GM19395 (cell line): ENCODE results near the gene IL34.

ENCODE experiments used
- ATAC-seq: cut with Tn5 transposase; IDR thresholded peaks from one replicate; pipeline ENCODE4 v1.9.1; 2021; ENCODE audit warnings: mild to moderate bottlenecking, moderate library complexity; ENCODE audit not compliant: unreplicated experiment

The IL34 gene

GRCh38 chr16:70676675-70677498, 30.5 kb downstream of the IL34 start:
- ATAC-seq = no peak

GRCh38 chr16:70677499-70678120, 31.3 kb downstream of the IL34 start:
- no peak for ATAC-seq

GRCh38 chr16:70678121-70678897, 31.9 kb downstream of the IL34 start:
- ATAC-seq = no peak

GRCh38 chr16:70678898-70679670, 32.7 kb downstream of the IL34 start:
- ATAC-seq = no peak

GRCh38 chr16:70679671-70680494, 33.5 kb downstream of the IL34 start:
- no peak for ATAC-seq

GRCh38 chr16:70680495-70681381, 34.4 kb downstream of the IL34 start:
- no peak for ATAC-seq

GRCh38 chr16:70681382-70682238, 35.3 kb downstream of the IL34 start:
- ATAC-seq = no peak

GRCh38 chr16:70682239-70683145, 36.1 kb downstream of the IL34 start:
- no peak for ATAC-seq

- no peak for ATAC-seq
Measured at GRCh38 chr16:70683146-70683944, 37.0 kb downstream of the IL34 start.

- no peak for ATAC-seq
Measured at GRCh38 chr16:70684146-70685060, 38.0 kb downstream of the IL34 start.

- no peak for ATAC-seq
Measured at GRCh38 chr16:70685061-70685937, 38.9 kb downstream of the IL34 start.

GRCh38 chr16:70685938-70686375, 39.6 kb downstream of the IL34 start, which contains the start of gene MTSS2:
TSS of gene MTSS2 (minus strand) at chr16:70686053. CDS start at chr16:70685791, 262 bp downstream.
- no peak for ATAC-seq

GRCh38 chr16:70686376-70687101, 40.2 kb downstream of the IL34 start:
- ATAC-seq = no peak
